ENCODE data around the gene NCKAP1. TPM values are rescaled to one million over a fixed set of nuclear protein-coding genes. Genes with fewer than 3 reads are reported as not detected.
"Not testable (repeated sequence)": the region's sequence is repeated elsewhere in the genome, so short reads cannot be mapped to it uniquely, and the experiment has no call there.

NCKAP1 gene
- polyA plus RNA-seq, 1 donor = 83.6 TPM

DNA sequence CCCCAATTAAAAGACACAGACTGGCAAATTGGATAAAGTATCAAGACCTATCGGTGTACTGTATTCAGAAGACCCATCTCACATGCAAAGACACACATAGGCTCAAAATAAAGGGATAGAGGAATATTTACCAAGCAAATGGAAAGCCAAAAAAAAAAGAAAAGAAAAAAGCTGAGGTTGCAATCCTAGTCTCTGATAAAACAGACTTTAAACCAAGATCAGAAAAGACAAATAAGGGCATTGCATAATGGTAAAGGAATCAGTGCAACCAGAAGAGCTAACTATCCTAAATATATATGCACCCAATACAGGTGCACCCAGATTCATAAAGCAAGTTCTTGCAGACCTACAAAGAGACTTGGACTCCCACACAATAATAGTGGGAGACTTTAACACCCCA, 161.6 kb downstream of the NCKAP1 start:
- not testable (repeated sequence) for DNase-seq (ENCODE audit: low read depth)

DNA sequence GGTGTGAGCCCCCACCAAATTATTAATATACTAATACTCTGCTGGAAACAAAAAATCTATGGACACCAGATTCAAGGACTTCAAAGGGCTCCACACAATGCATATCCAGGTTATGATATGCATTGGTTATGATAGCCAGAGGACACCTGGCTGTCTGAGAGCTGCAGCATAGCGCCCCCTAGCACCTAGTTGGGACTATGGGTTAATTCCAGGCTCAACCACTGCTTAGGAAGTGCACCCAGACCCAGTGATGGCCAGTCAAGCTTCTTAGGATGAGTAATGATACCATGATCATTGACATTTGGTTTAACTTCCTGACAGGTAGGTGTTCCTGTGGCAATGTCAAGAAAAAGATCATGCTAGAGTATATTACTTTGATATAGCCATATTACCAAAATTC, 168.0 kb downstream of the NCKAP1 start:
- DNase-seq (ENCODE audit: low read depth) = no peak

DNA sequence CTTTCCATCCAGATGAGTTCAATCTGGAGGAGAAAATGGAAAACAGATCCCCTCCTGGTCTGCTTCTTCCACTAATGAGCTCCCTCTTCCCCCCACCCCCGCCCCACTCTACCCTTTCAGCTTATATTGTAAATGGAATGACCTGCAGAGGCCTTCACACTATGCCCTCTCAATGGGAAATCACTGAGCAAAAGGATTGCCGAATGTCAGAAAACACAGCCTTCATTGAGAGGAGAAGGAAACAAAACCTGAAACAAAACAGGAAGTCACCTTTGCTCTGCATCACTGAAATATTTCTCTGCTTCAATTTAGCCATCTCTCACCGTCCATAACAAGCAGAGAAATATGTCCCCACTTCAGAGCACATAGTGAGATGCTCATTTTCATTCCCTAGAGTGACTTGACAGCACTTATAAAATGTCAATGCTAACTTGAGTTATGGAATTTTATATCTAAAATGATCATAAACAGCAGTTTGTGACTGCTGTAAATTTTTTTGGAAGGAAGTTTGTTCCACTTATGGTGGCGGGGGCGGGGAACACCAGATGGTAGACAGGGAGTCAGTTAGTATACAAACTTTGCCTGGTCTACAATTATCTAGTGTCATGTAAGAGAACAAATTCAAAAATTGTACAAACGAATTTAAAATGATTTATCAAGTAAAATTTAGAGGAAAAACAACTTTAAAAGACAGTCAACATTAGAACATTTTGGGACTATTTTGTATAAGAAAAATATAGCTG, 170.0 kb downstream of the NCKAP1 start:
- no peak for DNase-seq (ENCODE audit: low read depth)

DNA sequence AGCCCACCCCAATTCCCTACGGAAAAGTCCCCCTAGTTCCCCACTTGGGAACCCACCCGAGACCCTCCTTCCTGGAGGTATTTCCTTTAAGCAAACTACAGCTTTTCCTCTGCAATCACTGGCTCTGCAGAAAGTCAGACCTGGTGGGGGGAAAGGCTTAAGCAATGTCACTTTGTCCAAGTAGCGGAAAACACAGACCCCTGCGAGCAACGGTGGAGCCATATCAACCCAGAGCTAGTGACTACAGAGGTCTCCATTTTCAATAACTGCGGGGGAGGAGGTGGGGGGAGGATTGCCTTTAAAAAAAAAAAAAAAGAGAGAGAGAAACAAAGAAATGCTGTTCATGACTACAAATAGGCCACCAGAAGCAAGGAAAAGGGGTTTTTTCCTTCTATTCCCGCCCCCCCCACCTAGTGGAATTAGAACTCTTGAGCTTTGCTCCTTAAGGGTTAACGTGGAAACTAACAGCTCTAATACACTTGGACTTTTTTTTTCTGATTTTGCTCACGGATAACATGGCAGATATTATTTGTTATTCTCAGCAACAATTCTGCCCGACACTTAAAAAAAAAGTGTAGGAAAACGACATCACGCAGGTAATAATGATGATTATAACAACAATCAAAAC, 170.7 kb downstream of the NCKAP1 start:
- DNase-seq (ENCODE audit: low read depth) = no peak

DNA sequence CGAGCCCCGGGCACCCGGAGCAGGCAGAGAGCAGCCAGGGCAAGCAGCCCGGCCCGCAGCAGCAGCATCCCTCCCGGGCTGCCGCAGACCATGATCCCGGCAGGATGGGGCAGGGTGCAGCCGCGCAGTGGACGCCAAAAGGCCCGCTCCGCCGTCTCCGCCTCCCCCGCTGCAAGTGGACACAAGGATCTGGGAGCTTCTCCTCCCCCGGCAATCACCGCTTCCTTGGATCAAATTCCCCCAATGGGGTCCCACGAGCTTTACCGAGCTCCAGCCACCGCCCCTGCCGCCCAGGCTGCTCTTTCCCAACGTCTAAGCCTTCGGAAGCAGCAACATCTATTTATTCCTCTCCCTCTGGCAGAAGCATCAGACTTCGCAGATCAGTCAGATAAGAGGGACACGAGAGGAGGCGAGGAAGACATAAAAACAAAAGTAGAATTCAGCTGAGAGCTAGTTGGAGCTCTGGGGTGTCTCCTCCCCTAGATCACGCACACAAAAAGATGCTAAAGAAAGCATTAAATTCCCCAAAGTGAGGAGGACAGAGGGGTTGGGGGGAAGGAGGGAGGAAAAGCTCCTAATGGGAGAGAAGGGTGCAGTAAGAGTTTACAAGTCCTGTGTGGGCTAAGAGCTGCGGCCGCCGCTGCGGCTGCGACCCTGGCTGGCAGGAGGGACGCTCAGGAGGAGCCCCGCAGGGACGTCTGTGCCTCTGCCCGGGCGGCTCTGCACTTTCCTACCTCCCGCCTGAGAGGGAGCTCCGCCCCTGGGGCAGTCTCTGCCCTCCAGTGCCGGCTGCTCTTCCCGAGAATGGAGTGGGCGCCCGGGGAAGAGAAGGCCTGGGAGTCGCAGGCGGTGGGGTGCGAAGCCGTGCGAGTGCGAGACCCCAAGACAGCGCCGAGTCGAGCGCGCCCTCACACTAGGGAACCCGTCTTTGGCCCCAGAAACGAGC, 171.5 kb downstream of the NCKAP1 start, which contains the start of gene FRZB:
FRZB (minus strand) TSS at position 177 of the 946 bp plus-strand sequence; CDS start at position 92, 85 bp downstream.
- DNase-seq (ENCODE audit: low read depth) = peak; percentile 46

DNA sequence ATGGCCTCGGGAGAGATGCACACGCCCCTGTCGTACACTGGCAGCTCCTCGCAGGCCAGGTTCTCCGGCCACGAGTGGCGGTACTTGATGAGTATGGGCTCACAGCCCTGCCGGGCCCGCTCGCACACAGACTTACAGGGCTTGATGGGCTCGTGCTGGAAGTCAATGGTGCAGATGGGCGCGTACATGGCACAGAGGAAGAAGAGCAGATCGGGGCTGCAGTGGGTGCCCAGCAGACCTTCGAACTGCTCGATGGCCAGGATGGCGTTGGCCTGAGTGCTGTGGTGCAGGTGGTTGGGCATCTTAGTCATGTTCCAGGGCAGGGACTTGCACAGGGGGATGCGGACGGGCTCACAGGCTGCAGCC, 172.2 kb downstream of the NCKAP1 start:
- DNase-seq (ENCODE audit: low read depth) = no peak

DNA sequence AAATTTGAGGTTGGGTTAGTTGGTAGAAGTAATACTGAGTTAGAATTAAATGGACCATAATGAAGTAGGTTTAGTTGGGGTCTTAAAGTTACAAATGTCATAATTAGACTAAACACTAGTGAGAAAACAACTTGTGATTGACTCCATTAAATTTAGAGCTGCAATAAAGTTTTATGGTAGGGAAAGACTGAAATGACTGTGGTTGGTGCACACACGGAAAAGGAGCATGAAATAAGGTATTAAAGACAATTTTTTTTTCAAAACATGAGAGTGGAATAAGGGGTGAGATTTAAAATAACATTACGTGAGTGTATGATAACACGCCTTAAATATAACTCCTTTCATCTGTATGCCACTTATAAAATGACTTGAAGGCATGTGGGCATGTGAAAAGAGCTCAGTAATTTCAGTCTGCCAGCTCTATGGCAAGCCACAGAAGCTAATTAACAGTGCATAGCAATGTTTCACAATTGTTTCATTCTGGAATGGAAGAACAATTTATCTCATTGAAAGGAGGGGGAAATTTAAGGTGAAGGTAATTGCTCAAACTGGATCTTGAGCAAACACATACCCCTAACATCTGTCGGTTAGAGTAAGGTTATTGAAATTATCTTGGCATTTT, 173.2 kb downstream of the NCKAP1 start:
- no peak for DNase-seq (ENCODE audit: low read depth)

DNA sequence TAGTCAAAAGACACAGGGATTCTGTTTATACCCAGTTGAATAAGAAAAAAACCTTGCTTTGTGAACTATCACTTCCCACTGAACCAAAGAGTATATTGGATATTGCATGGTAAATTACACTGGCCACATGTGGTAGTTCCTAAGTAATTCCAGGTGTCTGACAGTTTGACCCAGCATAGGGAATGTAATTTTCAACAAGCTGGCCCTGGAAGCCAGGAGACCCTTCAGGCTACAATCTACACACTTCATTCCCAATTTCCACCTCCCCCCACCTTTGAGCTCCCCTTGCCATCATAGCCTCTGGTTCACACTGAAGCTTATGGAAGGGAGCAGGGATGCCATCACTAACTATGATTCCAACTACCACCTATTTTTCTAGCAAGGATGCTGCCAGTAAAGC, 174.6 kb downstream of the NCKAP1 start:
- DNase-seq (ENCODE audit: low read depth) = no peak

DNA sequence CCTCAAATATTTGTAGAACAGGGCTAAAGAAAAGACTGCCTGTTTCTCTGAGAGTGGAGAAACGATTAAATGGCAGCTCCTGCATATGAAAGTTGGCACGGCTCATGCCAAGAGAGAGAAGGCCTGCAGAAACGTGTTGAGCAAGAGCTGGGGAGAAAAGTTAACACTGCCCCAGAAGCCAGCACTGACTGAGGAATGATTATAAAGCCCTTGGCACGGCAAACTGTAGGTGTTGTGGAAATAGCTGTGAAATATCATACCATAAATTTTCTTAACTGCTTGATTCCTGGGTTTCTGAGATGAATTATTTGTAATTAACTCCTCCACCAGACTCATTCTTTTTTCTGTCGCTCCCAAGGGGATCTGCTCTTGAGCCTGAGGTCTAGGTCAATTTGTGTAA, 176.2 kb downstream of the NCKAP1 start:
- DNase-seq (ENCODE audit: low read depth) = no peak

DNA sequence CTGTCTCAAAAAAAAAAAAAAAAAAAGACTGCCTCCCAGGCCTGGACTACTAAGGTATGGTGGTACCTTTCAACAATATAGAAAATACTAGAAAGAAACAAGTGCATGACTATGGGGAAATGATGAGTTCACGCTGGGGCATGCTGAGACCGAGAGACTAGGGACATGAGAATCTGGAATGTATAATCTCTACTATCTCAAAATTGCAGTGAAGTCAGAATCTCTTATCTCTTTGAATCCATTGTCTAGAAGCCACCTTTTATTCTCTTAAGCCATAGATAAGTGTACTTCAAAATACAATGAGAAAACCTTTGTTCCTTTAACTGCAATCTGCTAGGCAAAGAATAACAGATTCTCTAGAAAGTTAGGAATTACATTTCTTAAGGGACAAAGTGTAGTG, 177.4 kb downstream of the NCKAP1 start:
- no peak for DNase-seq (ENCODE audit: low read depth)

Other genes with a start within 250 kb of the NCKAP1 start
- 24.1 TPM for gene FRZB, start 171.8 kb downstream of the NCKAP1 start, polyA plus RNA-seq (ENCODE audit: insufficient read length)
- gene DUSP19, start 40.3 kb upstream of the NCKAP1 start, polyA plus RNA-seq (ENCODE audit: insufficient read length) = 2.2 TPM
- 14.0 TPM for gene NUP35, start 86.0 kb upstream of the NCKAP1 start, polyA plus RNA-seq (ENCODE audit: insufficient read length)

All from forelimb muscle (tissue), 1 donor.